ENCODE measurements around the gene INA. TPM values are rescaled to one million over a fixed set of nuclear protein-coding genes. Genes with fewer than 3 reads are reported as not detected.

Gene INA
- total RNA-seq, 1 donor from 2014 or later = 39.6 TPM

DNA sequence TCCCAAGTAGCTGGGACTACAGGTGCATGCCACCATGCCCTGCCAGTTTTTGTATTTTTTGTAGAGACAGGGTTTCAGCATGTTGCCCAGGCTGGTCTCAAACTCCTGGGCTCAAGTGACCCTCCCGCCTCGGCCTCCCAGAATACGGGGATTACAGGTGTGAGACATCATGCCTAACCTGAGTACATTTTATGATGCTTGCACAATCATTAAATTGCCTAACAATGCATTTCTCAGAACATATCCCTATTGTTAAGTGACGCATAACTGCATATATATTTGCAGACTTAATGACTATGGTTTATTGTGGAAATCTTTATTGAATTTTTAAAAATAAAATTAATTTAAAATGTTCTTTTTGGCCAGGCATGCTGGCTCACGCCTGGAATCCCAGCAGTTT lies 30.7 kb downstream of the INA start:
- peaks cover 11% of the 10 kb centered on the region for H3K36me3 ChIP-seq (ENCODE audit: insufficient read depth, low read length)
- H3K4me1 Mint-ChIP-seq (ENCODE audit: low read depth, unreplicated experiment) = no peaks in the 10 kb centered on the region
- FAIRE-seq (no peak), DNase-seq (ENCODE audit: low read depth) (no peak)
- no peak overlapping the region for H3K4me2 ChIP-seq (ENCODE audit: low read length)
- H3K36me3 Mint-ChIP-seq (ENCODE audit: low read depth, unreplicated experiment) = peaks cover 18% of the 10 kb centered on the region
- H3K79me2 ChIP-seq (ENCODE audit: insufficient read depth, low read length) = no peaks in the 10 kb centered on the region
- H3K4me1 ChIP-seq (ENCODE audit: insufficient read depth, low read length) = no peaks in the 10 kb centered on the region
- no peak overlapping the region for H2AFZ ChIP-seq (ENCODE audit: low read depth, low read length)
- H4K20me1 ChIP-seq (ENCODE audit: insufficient read depth, low read length) = no peaks in the 10 kb centered on the region
- no peak overlapping the region for H3K27ac Mint-ChIP-seq (ENCODE audit: unreplicated experiment)
- no peaks in the 10 kb centered on the region for H3K9me3 Mint-ChIP-seq (ENCODE audit: unreplicated experiment)
- H3K27ac ChIP-seq (ENCODE audit: low read depth, low read length) = no peak overlapping the region
- no peak overlapping the region for H3K4me3 Mint-ChIP-seq (ENCODE audit: unreplicated experiment)
- TF ChIP-seq, protein P1, sequence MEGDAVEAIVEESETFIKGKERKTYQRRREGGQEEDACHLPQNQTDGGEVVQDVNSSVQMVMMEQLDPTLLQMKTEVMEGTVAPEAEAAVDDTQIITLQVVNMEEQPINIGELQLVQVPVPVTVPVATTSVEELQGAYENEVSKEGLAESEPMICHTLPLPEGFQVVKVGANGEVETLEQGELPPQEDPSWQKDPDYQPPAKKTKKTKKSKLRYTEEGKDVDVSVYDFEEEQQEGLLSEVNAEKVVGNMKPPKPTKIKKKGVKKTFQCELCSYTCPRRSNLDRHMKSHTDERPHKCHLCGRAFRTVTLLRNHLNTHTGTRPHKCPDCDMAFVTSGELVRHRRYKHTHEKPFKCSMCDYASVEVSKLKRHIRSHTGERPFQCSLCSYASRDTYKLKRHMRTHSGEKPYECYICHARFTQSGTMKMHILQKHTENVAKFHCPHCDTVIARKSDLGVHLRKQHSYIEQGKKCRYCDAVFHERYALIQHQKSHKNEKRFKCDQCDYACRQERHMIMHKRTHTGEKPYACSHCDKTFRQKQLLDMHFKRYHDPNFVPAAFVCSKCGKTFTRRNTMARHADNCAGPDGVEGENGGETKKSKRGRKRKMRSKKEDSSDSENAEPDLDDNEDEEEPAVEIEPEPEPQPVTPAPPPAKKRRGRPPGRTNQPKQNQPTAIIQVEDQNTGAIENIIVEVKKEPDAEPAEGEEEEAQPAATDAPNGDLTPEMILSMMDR (IDR thresholded peaks at IDR 0.05; ENCODE audit: insufficient read depth, low read depth, low read length) = no peak
- no peak for TF ChIP-seq EZH2 (IDR thresholded peaks at IDR 0.05; ENCODE audit: insufficient read depth, low read length)
- no peak overlapping the region for H3K4me3 ChIP-seq (ENCODE audit: insufficient read depth, low read depth, low read length)
- H3K27me3 Mint-ChIP-seq (ENCODE audit: low read depth, unreplicated experiment) = no peaks in the 10 kb centered on the region
- no peak overlapping the region for H3K9ac ChIP-seq (ENCODE audit: low read length)
- H3K27me3 ChIP-seq (ENCODE audit: insufficient read depth, low read length) = no peaks in the 10 kb centered on the region
- no peaks in the 10 kb centered on the region for H3K9me3 ChIP-seq (ENCODE audit: insufficient read depth, low read depth, low read length)

DNA sequence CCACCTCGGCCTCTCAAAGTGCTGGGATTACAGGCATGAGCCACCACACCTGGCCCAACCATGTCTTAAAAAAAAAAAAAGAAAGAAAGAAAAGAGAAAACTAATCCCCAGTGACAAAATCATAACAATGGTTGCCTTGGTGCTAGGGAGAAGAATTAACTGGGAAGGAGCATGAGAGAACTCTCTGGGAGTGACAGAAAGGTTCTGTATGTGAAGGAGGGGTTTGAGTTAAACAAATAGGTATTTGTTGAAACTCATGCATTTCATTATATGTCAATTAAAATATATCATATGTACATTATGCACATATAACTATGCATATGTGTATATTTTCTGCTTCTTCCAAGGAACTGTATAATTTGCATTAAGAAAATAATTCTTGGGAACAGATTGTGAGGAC lies 33.3 kb downstream of the INA start:
- peaks cover 11% of the 10 kb centered on the region for H3K36me3 ChIP-seq (ENCODE audit: insufficient read depth, low read length)

DNA sequence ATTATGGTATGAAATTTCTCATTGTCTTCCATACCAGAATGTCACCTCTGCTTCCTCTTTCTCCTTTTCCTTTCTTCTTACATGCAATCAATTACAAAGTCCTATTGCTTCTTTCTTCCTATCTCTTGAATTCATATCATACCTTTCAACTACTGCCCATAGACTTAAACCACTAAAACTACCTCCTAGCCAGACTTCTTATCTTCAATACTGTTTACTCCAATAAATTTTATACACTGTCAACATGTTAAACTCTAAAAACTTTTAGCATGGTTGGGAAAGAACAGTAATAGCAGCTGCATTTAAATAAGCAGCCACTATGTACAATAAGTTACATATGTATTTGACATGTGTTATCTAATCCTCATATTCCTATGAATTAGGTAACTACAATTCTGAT lies 39.1 kb downstream of the INA start:
- Histone ChIP-seq H3K27ac (ENCODE audit: low read depth, low read length) (no peak overlapping the region), H4K20me1 (ENCODE audit: insufficient read depth, low read length) (no peaks in the 10 kb centered on the region), H3K9ac (ENCODE audit: low read length) (no peak overlapping the region), H3K4me1 (ENCODE audit: insufficient read depth, low read length) (no peaks in the 10 kb centered on the region), H2AFZ (ENCODE audit: low read depth, low read length) (no peak overlapping the region), H3K4me2 (ENCODE audit: low read length) (no peak overlapping the region), H3K79me2 (ENCODE audit: insufficient read depth, low read length) (no peaks in the 10 kb centered on the region), H3K36me3 (ENCODE audit: insufficient read depth, low read length) (peaks cover 16% of the 10 kb centered on the region), H3K4me3 (ENCODE audit: insufficient read depth, low read depth, low read length) (no peak overlapping the region), H3K9me3 (ENCODE audit: insufficient read depth, low read depth, low read length) (no peaks in the 10 kb centered on the region), H3K27me3 (ENCODE audit: insufficient read depth, low read length) (no peaks in the 10 kb centered on the region)
- FAIRE-seq (no peak), DNase-seq (ENCODE audit: low read depth) (no peak)
- Mint-ChIP-seq H3K27ac (ENCODE audit: unreplicated experiment) (no peak overlapping the region), H3K36me3 (ENCODE audit: low read depth, unreplicated experiment) (peaks cover 13% of the 10 kb centered on the region), H3K4me1 (ENCODE audit: low read depth, unreplicated experiment) (no peaks in the 10 kb centered on the region), H3K27me3 (ENCODE audit: low read depth, unreplicated experiment) (no peaks in the 10 kb centered on the region), H3K4me3 (ENCODE audit: unreplicated experiment) (no peak overlapping the region), H3K9me3 (ENCODE audit: unreplicated experiment) (no peaks in the 10 kb centered on the region)
- TF ChIP-seq EZH2 (IDR thresholded peaks at IDR 0.05; ENCODE audit: insufficient read depth, low read length) = no peak
- TF ChIP-seq, protein P1 (IDR thresholded peaks at IDR 0.05; ENCODE audit: insufficient read depth, low read depth, low read length) = no peak

More for the DNA sequence above, 33.3 kb downstream of the INA start:
- peaks cover 20% of the 10 kb centered on the region for H3K36me3 Mint-ChIP-seq (ENCODE audit: low read depth, unreplicated experiment)
- TF ChIP-seq EZH2 (IDR thresholded peaks at IDR 0.05; ENCODE audit: insufficient read depth, low read length) = no peak
- TF ChIP-seq, protein P1 (IDR thresholded peaks at IDR 0.05; ENCODE audit: insufficient read depth, low read depth, low read length) = no peak
- Histone ChIP-seq H3K79me2 (ENCODE audit: insufficient read depth, low read length) (no peaks in the 10 kb centered on the region), H2AFZ (ENCODE audit: low read depth, low read length) (no peak overlapping the region), H3K27ac (ENCODE audit: low read depth, low read length) (no peak overlapping the region), H4K20me1 (ENCODE audit: insufficient read depth, low read length) (no peaks in the 10 kb centered on the region), H3K4me1 (ENCODE audit: insufficient read depth, low read length) (no peaks in the 10 kb centered on the region), H3K4me2 (ENCODE audit: low read length) (no peak overlapping the region), H3K4me3 (ENCODE audit: insufficient read depth, low read depth, low read length) (no peak overlapping the region), H3K9ac (ENCODE audit: low read length) (no peak overlapping the region), H3K27me3 (ENCODE audit: insufficient read depth, low read length) (no peaks in the 10 kb centered on the region), H3K9me3 (ENCODE audit: insufficient read depth, low read depth, low read length) (no peaks in the 10 kb centered on the region)
- H3K4me1 Mint-ChIP-seq (ENCODE audit: low read depth, unreplicated experiment) = no peaks in the 10 kb centered on the region
- no peak overlapping the region for H3K27ac Mint-ChIP-seq (ENCODE audit: unreplicated experiment)
- DNase-seq (ENCODE audit: low read depth) (no peak), FAIRE-seq (no peak)
- no peaks in the 10 kb centered on the region for H3K27me3 Mint-ChIP-seq (ENCODE audit: low read depth, unreplicated experiment)
- no peak overlapping the region for H3K4me3 Mint-ChIP-seq (ENCODE audit: unreplicated experiment)
- no peaks in the 10 kb centered on the region for H3K9me3 Mint-ChIP-seq (ENCODE audit: unreplicated experiment)
